ENCODE measurements around the gene TBC1D14. TPM values are rescaled to one million over a fixed set of nuclear protein-coding genes. Genes with fewer than 3 reads are reported as not detected.

Gene TBC1D14
- total RNA-seq, 2 donors from 2014 or later, result 46.7 to 49.9 TPM

GRCh38 chr4:6929339-6929811, 19.7 kb downstream of the TBC1D14 start:
- DNase-seq (ENCODE audit: low spot score) (no peak), ATAC-seq (ENCODE audit: insufficient number of reproducible peaks, low FRiP score, low read depth) (no peak)
- Histone ChIP-seq H3K36me3 (peaks cover 7% of the 10 kb centered on the region), H3K4me3 (no peak overlapping the region), H3K27ac (no peak overlapping the region), H3K9me3 (no peaks in the 10 kb centered on the region), H3K4me1 (ENCODE audit: control insufficient read depth in 1 of 2, low read depth in 2 of 2) (peaks cover 7 to 11% of the 10 kb centered on the region in 2 donors), H3K27me3 (replicated peaks; ENCODE audit: insufficient read depth) (no peaks in the 10 kb centered on the region)
- TF ChIP-seq CTCF (IDR thresholded peaks at IDR 0.05), result no peak

- Histone ChIP-seq H3K4me3 (no peak overlapping the region), H3K36me3 (peaks cover 1% of the 10 kb centered on the region), H3K27me3 (replicated peaks; ENCODE audit: insufficient read depth) (no peaks in the 10 kb centered on the region), H3K27ac (no peak overlapping the region), H3K9me3 (no peaks in the 10 kb centered on the region), H3K4me1 (ENCODE audit: control insufficient read depth in 1 of 2, low read depth in 2 of 2) (peaks cover 6 to 11% of the 10 kb centered on the region in 2 donors)
- TF ChIP-seq CTCF (IDR thresholded peaks at IDR 0.05), result no peak
- DNase-seq (ENCODE audit: low spot score), result no peak
- ATAC-seq (ENCODE audit: insufficient number of reproducible peaks, low FRiP score, low read depth), result no peak
These were observed 20.3 kb downstream of the TBC1D14 start for GRCh38 chr4:6929812-6930464.

GRCh38 chr4:6932475-6932874, 22.8 kb downstream of the TBC1D14 start:
- Histone ChIP-seq H3K4me1 (ENCODE audit: control insufficient read depth in 1 of 2, low read depth in 2 of 2) (peaks cover 0 to under 1% of the 10 kb centered on the region in 2 donors), H3K27ac (no peak overlapping the region), H3K36me3 (no peaks in the 10 kb centered on the region), H3K4me3 (no peak overlapping the region), H3K27me3 (replicated peaks; ENCODE audit: insufficient read depth) (no peaks in the 10 kb centered on the region), H3K9me3 (no peaks in the 10 kb centered on the region)
- DNase-seq (ENCODE audit: low spot score) (no peak), ATAC-seq (ENCODE audit: insufficient number of reproducible peaks, low FRiP score, low read depth) (no peak)
- TF ChIP-seq CTCF (IDR thresholded peaks at IDR 0.05), result no peak

- DNase-seq (ENCODE audit: low spot score) (no peak), ATAC-seq (ENCODE audit: insufficient number of reproducible peaks, low FRiP score, low read depth) (no peak)
- Histone ChIP-seq H3K4me1 (ENCODE audit: control insufficient read depth in 1 of 2, low read depth in 2 of 2) (no peaks in the 10 kb centered on the region), H3K27ac (no peak overlapping the region), H3K9me3 (no peaks in the 10 kb centered on the region), H3K36me3 (no peaks in the 10 kb centered on the region), H3K27me3 (replicated peaks; ENCODE audit: insufficient read depth) (no peaks in the 10 kb centered on the region), H3K4me3 (no peak overlapping the region)
- no peak for TF ChIP-seq CTCF (IDR thresholded peaks at IDR 0.05)
These were observed 23.3 kb downstream of the TBC1D14 start for GRCh38 chr4:6932918-6933317.

DNA sequence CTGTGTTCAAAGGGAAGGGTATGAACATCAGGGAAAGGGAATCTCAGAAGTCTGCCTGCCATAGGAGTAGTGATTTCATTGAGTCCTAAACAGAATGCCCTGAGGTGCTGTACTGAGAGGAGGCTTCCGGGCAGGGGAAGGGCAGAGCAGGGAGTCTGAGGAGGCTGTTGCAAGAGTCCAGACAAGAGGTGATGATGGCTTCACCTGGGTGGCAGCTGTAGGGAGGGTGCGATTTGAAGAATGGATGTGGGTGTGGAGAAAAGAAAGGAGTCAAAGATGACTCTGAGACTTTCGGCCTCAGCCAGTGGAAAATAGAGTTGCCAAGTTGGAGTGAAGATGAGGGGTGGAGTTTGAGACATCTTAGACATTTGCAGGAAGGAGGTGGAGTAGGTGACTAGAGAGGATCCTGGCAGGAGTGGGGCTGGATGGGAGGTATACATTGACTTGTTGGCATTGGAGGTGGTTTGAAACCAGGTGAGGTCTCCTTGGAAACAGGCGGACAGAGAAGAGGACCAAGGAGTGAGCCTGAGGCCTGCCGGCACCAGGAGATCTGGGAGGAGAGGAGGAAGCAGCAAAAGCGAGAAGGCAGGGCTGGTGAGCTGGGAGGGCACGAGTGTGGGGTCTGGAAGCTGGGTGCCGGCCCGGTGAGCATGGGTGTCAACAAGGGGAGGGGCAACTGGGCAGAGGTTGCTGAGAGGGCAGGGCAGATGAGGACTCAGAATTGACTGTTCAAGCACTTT, 24.2 kb downstream of the TBC1D14 start:
- Histone ChIP-seq H3K4me1 (ENCODE audit: control insufficient read depth in 1 of 2, low read depth in 2 of 2) (no peaks in the 10 kb centered on the region), H3K27ac (no peak overlapping the region), H3K9me3 (no peaks in the 10 kb centered on the region), H3K27me3 (replicated peaks; ENCODE audit: insufficient read depth) (no peaks in the 10 kb centered on the region), H3K4me3 (no peak overlapping the region), H3K36me3 (no peaks in the 10 kb centered on the region)
- TF ChIP-seq CTCF (IDR thresholded peaks at IDR 0.05), result no peak
- DNase-seq (ENCODE audit: low spot score) (no peak), ATAC-seq (ENCODE audit: insufficient number of reproducible peaks, low FRiP score, low read depth) (no peak)
